22Rv1 (cell line): ENCODE results near the gene AGPAT4.

Experiments used
- CTCF ChIP-seq: fragments of 450-650 bp; IDR thresholded peaks from 2 replicates; pipeline ENCODE4 v1.5.1; 2017; ENCODE audit warnings: mild to moderate bottlenecking
- ZFX ChIP-seq: fragments of 450-650 bp; IDR thresholded peaks from 2 replicates; pipeline ENCODE4 v1.6.1; 2017; ENCODE audit warnings: antibody characterized with exemption, borderline replicate concordance

GRCh38 chr6:161134550-161135298 lies 139.1 kb downstream of the AGPAT4 start:
- TF ChIP-seq ZFX (no peak), CTCF (no peak)
